Stromal cell of bone marrow (primary cell): Measurements from ENCODE around the gene TIMP1.

Experiments used
- DNase-seq: peaks from one replicate; pipeline ENCODE4 v3.0.0-alpha.2; 2012; ENCODE audit warnings: low read depth

The TIMP1 gene

DNA sequence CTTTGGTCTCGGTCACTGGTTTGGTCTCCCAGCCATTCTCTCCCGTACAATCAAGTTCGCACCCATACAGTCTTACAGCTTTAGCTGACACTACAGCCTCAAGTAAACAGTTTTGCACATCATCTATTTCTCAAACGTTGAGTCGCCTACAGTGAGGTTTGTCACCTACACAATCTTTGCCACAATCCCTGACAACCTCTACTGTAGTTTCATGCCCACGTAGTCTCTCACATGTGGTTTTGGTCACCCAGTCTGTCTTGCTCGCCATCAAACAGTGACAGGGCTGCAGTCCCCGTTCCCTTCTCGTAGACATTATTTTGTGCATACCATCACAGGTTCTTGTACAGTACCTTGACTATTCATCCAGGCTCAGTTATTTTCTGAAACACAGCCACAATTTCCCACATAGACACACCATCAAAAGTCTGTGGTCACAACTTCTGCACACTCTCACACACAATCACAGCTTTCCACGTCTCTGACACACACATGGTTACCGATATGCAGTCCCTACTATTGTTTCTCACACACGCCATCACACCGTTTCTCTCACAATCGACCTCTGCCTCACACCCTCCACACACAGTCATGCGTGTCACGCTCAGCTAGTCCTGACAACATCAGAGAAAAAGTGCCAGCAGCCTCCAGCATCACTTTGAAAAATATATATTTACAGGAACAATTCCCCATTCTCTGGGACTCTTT, 52.8 kb downstream of the TIMP1 start:
- no peak for DNase-seq
